Breast epithelium (tissue), 3 donors: ENCODE results near the gene MYMK.

ENCODE experiments used
- POLR2A ChIP-seq: fragments of 450-650 bp; IDR thresholded peaks from one replicate; pipeline ENCODE4 v1.6.1; 2016; ENCODE audit warnings: antibody characterized with exemption, mild to moderate bottlenecking, moderate library complexity
- POLR2AphosphoS5 ChIP-seq, 3 donors: sonication (generic); formaldehyde crosslinking; IDR thresholded peaks; one replicate each; pipeline ENCODE4 v1.6.1; 2017; ENCODE audit warnings: antibody characterized with exemption in 3 of 3
- TF ChIP-seq, protein P1 (sequence below), 3 donors: fragments of 450-650 bp; IDR thresholded peaks; one replicate each; pipeline ENCODE4 v1.5.1; 2016 to 2017; ENCODE audit warnings: antibody characterized with exemption in 3 of 3, mild to moderate bottlenecking in 3 of 3, moderate library complexity in 3 of 3

DNA sequence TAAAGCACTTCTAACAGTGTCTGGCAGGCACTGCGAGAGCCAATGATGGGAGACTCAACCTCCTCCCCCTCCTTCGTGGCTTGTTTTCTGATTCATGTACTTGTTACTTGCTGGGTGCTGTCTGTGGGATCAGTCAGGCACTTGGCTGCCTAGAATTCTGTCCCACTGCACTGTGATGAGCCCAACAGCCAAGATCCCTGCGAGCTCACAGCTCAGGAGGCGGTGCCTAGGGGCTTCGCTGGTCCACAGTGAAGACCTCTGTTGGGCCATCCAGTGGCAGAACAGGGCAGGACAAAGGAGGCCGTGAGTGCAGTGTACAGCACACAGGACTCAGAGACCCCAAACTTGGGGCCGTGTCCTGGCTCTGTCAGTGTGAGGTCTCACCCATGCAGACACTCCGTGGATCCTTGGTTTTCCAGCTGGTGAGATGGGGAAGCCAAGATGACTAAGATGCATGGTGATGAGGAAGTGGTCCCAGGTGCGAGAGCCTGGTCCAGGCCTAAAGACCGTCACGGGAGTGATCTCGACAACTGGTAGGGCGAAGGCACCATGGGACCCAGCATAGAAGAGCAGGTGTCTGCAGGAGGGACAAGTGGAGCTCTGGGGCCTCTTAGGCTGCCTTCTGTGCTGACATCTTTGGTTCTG is 19.5 kb downstream of the MYMK start:
- TF ChIP-seq, protein P1, sequence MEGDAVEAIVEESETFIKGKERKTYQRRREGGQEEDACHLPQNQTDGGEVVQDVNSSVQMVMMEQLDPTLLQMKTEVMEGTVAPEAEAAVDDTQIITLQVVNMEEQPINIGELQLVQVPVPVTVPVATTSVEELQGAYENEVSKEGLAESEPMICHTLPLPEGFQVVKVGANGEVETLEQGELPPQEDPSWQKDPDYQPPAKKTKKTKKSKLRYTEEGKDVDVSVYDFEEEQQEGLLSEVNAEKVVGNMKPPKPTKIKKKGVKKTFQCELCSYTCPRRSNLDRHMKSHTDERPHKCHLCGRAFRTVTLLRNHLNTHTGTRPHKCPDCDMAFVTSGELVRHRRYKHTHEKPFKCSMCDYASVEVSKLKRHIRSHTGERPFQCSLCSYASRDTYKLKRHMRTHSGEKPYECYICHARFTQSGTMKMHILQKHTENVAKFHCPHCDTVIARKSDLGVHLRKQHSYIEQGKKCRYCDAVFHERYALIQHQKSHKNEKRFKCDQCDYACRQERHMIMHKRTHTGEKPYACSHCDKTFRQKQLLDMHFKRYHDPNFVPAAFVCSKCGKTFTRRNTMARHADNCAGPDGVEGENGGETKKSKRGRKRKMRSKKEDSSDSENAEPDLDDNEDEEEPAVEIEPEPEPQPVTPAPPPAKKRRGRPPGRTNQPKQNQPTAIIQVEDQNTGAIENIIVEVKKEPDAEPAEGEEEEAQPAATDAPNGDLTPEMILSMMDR (IDR thresholded peaks at IDR 0.05), result no peak
- TF ChIP-seq POLR2A (no peak), POLR2AphosphoS5 (IDR thresholded peaks at IDR 0.05) (no peak)
